SIG-M5 treated with dmso at 0.1 percent for 504 hours (cell line): ENCODE results near the gene GMDS.

Experiments used
- DNase-seq: peaks from one replicate; lab custom pipeline; 2025; ENCODE audit not compliant: unreplicated experiment; lab: John Stamatoyannopoulos, UW

The GMDS gene

DNA sequence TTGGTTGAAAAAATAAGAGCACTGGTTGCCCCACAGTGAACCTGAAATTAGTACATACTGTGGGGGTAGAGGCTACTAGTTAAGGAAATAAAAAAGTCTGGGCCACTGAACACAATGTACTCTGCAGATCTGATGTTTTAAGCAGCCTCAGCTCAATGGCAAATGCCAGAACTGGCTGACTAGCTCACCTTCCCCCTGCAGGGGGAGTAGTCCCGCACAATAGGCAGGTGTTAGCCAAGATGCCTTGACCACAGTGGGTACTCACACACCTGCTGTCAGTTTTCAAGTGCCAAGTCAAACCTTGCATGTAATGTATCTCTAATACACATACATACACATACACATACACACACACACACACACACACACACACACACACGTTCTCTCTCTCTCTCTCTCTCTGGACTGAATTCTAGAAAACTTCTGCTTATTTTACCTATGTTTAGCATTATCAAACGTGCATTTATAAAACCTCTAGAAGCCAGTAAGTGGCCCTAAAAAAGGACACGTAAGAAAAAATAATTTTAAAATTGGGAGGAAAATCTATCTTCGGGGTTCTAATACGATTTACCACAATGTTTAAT is 36.1 kb downstream of the GMDS start:
- peak; percentile 12 for DNase-seq

- DNase-seq: no peak
Measured at GRCh38 chr6:2208468-2208867, 36.9 kb downstream of the GMDS start.

- no peak for DNase-seq
Measured at GRCh38 chr6:2205396-2205795, 40.0 kb downstream of the GMDS start.

DNA sequence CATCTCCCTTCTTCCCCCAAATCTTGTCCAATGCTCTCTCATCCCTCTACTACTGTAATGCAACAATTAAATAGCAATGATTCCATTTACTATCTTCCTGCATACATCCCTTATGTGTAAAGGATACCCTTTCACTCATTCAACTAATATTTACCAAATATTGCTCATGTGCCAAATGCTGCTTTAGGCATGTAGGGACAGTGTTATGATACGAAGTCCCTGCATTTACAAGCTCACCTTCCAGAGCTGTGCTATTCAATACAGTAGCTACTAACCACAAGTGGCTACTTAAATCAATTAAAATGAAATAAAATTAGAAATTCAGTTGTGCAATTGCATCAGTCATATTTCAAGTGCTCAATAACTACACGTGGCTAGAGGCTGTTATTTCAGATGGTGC is 41.1 kb downstream of the GMDS start:
- no peak for DNase-seq

GRCh38 chr6:2203264-2203663 is 42.1 kb downstream of the GMDS start:
- DNase-seq: no peak

GRCh38 chr6:2197984-2198383 is 47.4 kb downstream of the GMDS start:
- no peak for DNase-seq

- DNase-seq: no peak
Measured at GRCh38 chr6:2197177-2197671, 48.2 kb downstream of the GMDS start.

DNA sequence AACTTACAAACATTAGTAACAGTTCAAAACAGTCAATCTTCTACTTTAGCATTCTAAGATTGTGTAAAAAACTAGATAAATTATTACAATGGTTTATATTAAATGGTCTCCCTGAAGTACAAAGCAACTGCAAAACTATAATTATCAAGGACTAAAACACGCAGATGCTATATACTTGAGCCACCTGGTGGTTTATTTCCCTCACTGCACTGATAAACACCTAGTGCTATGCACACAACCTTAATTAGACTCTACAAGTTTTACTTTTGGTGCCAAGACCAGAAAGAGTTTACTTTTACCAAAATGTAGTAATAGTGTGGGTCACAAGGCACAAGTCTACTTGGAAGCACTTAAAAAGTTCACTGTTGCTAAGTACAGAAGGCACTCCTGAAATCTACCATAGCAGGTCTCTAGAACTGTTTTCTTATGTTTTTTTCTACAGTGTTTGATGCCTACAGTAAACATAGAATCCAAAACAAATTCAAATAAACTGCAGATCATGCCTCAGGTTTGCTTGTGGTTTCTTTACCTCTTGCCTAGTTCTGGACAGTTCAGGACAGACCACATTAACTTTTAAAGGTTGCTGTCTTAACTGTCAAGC is 49.2 kb downstream of the GMDS start:
- peak; percentile 46 for DNase-seq

DNA sequence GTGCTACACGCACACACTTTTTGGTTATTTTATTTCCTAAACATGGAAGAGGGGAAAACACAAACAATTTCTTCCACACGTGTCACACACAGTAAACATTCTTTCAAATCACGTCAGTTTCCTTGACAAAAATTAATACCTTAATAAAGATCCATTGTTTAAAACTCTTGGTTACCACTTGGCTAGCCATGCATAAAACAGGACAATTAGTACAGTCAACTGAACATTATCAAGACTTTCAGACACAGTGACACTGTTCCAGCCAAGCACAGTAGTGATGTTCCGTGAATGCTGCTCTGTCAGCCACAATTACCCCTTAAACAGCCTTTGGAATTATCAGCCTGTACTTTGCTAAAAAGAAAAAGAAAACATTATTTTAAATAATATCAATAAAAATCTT is 50.8 kb downstream of the GMDS start:
- no peak for DNase-seq

DNA sequence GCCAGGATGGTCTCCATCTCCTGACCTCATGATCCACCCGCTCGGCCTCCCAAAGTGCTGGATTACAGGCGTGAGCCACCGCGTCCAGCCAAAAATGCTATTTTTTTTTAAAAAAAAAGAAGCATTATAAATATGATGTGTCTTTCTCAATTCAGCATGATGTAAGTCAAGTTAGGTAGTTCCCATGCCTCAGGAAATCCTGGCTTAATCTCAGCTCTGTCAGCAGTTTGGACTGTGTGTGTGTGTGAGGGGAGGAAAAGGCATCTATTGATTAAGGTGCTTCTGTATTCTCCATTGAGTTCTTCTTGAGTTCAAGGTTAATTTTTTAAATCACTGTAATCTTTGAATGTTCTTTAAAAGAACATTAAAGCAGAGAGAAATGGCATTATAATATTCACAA is 51.5 kb downstream of the GMDS start:
- DNase-seq: no peak

DNA sequence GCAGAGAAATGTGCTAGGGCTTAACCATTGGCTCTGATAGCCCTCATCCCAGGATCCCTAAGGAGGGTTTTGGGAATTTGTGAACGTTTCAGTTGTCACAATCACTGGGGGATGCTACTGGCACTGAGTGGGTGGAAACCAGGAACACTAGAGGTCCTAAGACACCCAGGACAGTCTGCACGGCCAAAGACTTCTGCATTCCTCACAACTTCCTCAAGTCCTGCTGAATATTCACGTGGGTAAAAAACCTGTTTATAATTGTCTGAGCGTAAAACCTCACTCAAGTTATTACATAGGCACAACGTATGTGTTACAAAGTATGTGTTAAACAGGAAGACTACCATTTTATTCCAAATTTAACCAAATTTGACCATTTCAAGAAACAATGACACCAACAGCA is 52.4 kb downstream of the GMDS start:
- DNase-seq: no peak

- no peak for DNase-seq
Measured at GRCh38 chr6:2191390-2191740, 54.0 kb downstream of the GMDS start.

GRCh38 chr6:2190661-2191389 is 54.6 kb downstream of the GMDS start:
- no peak for DNase-seq

GRCh38 chr6:2188856-2189384 is 56.5 kb downstream of the GMDS start:
- DNase-seq: no peak

DNA sequence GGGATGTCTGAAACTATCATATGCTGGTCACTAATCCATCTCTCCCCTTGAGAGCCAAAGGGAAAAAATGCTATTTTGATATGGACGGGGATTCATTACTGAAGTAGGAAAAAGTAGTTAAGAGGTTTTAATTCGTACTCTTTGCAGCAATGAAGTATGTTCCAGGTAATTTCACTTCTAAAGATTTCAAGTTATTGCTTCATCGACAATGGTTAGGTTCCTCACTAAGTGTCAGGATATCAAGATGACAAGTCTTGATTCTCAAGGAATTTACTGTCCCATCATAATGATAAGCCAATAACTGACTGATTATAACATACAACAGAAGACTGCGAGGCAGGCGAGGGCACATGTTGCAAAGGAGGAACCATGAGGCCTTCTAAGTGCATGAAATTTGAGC is 57.0 kb downstream of the GMDS start:
- DNase-seq: no peak

DNA sequence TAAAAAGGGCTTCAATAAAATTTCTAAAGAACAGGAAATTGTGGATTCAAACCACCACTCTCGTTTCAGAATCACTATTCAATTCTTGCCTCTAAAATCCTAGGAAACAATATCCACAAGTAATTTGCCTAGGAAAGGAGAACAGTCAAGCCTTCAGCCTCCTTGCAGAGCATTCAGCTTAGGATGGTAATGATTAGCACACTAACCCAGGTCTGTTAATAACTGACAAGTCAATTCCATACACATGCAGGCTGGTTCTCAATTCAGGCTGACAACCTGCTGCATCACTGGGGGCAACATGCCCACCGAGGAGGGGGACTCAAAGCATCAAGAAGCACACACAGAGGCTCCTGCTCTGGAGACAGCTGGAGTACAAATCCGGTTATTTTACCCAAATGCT is 57.6 kb downstream of the GMDS start:
- DNase-seq: no peak

DNA sequence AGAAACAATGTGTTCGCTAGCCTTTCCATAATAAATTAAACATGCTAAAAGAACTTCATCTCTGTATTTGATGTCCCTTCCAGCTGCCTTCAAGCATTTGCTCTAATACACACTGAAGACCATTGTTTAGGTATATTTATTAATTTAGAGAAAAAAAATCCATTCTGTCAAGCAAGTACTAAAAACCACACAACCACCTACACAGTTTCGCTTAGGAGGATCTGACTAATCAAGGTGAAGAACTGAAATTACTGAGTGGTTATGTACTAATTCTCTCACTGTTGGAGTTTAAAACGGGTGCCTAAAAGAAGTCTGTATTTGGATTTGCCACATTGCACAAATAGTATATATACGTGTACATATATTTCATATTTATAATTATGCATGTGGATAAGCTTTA is 58.9 kb downstream of the GMDS start:
- DNase-seq: no peak

DNA sequence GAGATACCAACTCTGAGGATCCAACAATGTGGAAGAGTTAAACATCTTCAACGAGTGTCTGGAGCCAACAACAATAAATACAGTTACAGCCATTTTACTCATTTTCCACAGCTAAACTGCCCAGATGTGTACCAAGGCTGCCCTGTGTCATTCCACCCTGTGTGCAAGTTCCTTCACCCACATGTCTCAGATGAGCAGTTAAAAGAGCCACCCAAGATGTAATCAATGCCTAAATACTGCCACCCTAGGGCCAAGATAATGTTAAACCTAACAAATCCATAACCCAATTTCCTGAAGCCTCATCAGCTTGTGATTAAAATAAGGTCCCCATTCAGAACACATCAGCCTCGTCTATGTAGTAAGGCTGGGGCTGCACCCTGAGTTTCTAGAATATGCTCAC is 59.9 kb downstream of the GMDS start:
- DNase-seq: no peak

DNA sequence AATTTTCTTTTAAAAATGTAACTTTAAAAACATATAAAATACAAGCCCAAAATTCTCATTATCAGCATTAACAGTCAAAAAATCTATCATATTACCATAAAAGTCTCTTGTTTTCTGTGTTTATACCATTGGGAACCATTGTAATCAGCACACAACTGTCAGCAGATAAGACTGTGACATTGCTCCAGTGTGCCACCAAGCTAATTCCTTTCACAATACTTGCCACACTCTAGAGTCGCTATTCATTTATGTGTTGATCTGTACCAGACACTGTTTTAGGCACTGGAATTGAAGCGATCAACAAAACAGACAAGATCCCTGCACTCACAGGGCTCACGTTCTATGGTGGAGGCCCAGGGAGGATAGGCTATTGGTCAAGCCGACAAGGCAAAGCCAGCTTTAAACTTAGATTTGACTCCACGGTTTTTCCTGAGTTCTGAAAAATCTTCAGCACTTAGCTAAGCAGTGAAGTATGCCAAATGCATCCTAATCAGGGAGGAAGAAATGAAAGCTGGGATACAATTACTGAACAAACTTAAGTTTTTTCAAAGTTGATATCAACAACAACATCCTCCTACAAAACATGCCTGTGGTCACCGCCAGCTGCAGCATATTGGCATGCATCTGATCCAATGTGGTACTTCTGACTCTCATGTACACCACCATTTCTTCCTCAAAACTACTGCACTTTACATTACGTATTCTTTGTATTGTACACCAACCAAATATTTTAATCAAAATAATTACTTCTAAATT is 60.5 kb downstream of the GMDS start:
- DNase-seq: no peak

DNA sequence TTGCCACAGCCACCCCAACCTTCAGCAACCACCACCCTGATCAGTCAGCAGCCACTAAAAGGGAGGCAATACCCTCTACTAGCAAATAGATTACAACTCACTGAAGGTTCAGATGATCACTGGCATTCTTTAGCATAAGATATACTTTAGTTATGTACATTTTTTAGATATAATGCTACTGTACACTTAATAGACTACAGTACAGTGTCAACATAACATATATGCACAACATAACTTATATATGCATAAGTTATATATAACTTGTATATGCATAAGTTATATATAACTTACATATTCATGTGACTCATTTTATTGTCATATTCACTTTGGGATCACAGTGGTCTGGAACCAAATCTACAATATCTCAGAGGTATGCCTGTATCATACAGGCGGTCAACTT is 61.7 kb downstream of the GMDS start:
- DNase-seq: no peak

- DNase-seq: no peak
Measured at GRCh38 chr6:2183246-2183645, 62.2 kb downstream of the GMDS start.

GRCh38 chr6:2182251-2182650 is 63.2 kb downstream of the GMDS start:
- DNase-seq: no peak
